ENCODE results near the gene PSMG4. TPM values are rescaled to one million over a fixed set of nuclear protein-coding genes. Genes with fewer than 3 reads are reported as not detected.

Gene PSMG4
- total RNA-seq, 1 experiment from 2014 or later: 29.3 TPM

- no peak overlapping the region for H3K4me3 Mint-ChIP-seq
- no peak overlapping the region for H4K5ac ChIP-seq (ENCODE audit: insufficient read length, low read depth, low read length)
- no peak overlapping the region for H3K23ac ChIP-seq (ENCODE audit: insufficient read length, low read depth, low read length)
- H3K4me2 ChIP-seq (ENCODE audit: insufficient read depth, insufficient read length, low read length): no peak overlapping the region
- no CpG with 5 or more reads among the region's 5 CpGs for WGBS (ENCODE audit: extremely low coverage, insufficient read length, low lambda C conversion rate)
- no peaks in the 10 kb centered on the region for H3K27me3 ChIP-seq (ENCODE audit: insufficient read depth, low read length)
- no peak overlapping the region for H3K27ac Mint-ChIP-seq
- no peak overlapping the region for H3K18ac ChIP-seq (ENCODE audit: insufficient read length, low read depth, low read length)
- no peaks in the 10 kb centered on the region for H3K9me3 Mint-ChIP-seq
- no peak for DNase-seq
- peaks cover 11% of the 10 kb centered on the region; the same call in 1 of the 2 replicates for H3K79me2 ChIP-seq (ENCODE audit: insufficient read depth, low read length)
- no peaks in the 10 kb centered on the region for H3K9me3 ChIP-seq (ENCODE audit: control insufficient read depth, low read depth, low read length)
- H3K27me3 Mint-ChIP-seq (ENCODE audit: low read depth): no peaks in the 10 kb centered on the region
- no peak overlapping the region for H2BK15ac ChIP-seq (ENCODE audit: low read depth, low read length)
- H3K23me2 ChIP-seq (ENCODE audit: insufficient read length, low read depth, low read length, poor library complexity, severe bottlenecking): no peaks in the 10 kb centered on the region
- no peak overlapping the region for H4K8ac ChIP-seq (replicated peaks; ENCODE audit: insufficient read length, low read depth, low read length)
- H3T11ph ChIP-seq (ENCODE audit: low read length): no peak overlapping the region
- H2BK20ac ChIP-seq (ENCODE audit: low read depth, low read length, poor library complexity, severe bottlenecking): no peak overlapping the region
- H3K4me1 Mint-ChIP-seq: peaks cover 0 to 2% of the 10 kb centered on the region in 2 experiments; a peak in 1 of 4 replicates
- H3K4ac ChIP-seq (ENCODE audit: low read depth, low read length): no peak overlapping the region
- H3K27ac ChIP-seq (ENCODE audit: insufficient read length, low read depth, low read length): no peak overlapping the region
- H2AK5ac ChIP-seq (ENCODE audit: insufficient read length, low read length): no peak overlapping the region
- H3K56ac ChIP-seq (ENCODE audit: insufficient read length, low read depth, low read length): no peak overlapping the region
- no peaks in the 10 kb centered on the region for H3K4me1 ChIP-seq (ENCODE audit: insufficient read depth, low read length)
- H4K91ac ChIP-seq (ENCODE audit: insufficient read length, low read depth, low read length): no peak overlapping the region
- H3K9ac ChIP-seq (ENCODE audit: extremely low read depth, insufficient read length, low read length): no peak overlapping the region
- H2BK5ac ChIP-seq (ENCODE audit: insufficient read length, low read length): no peak overlapping the region
- peaks cover 2% of the 10 kb centered on the region for H3K79me1 ChIP-seq (ENCODE audit: insufficient read depth, low read depth, low read length, poor library complexity, severe bottlenecking)
- H3K14ac ChIP-seq (ENCODE audit: insufficient read depth, low read length): no peak overlapping the region
- H3K36me3 Mint-ChIP-seq (ENCODE audit: insufficient read depth in 1 of 3, low read depth in 3 of 3): peaks cover 48 to 72% (median 70%) of the 10 kb centered on the region in 3 experiments
- H4K20me1 ChIP-seq (ENCODE audit: control insufficient read depth, insufficient read depth, insufficient read length): no peaks in the 10 kb centered on the region
- TF ChIP-seq, protein P1, sequence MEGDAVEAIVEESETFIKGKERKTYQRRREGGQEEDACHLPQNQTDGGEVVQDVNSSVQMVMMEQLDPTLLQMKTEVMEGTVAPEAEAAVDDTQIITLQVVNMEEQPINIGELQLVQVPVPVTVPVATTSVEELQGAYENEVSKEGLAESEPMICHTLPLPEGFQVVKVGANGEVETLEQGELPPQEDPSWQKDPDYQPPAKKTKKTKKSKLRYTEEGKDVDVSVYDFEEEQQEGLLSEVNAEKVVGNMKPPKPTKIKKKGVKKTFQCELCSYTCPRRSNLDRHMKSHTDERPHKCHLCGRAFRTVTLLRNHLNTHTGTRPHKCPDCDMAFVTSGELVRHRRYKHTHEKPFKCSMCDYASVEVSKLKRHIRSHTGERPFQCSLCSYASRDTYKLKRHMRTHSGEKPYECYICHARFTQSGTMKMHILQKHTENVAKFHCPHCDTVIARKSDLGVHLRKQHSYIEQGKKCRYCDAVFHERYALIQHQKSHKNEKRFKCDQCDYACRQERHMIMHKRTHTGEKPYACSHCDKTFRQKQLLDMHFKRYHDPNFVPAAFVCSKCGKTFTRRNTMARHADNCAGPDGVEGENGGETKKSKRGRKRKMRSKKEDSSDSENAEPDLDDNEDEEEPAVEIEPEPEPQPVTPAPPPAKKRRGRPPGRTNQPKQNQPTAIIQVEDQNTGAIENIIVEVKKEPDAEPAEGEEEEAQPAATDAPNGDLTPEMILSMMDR (conservative IDR thresholded peaks at IDR 0.05): no peak
- H2BK12ac ChIP-seq (ENCODE audit: insufficient read length, low read depth, low read length): no peak overlapping the region
- no peak overlapping the region for H2AFZ ChIP-seq (ENCODE audit: low read length)
- no peak overlapping the region for H2BK120ac ChIP-seq (ENCODE audit: low read depth, low read length, poor library complexity, severe bottlenecking)
Observed at GRCh38 chr6:3267162-3267561, 8.4 kb downstream of the PSMG4 start.
